Thyroid gland (tissue), 4 donors: ENCODE data around the gene PRXL2B. TPM values are rescaled to one million over a fixed set of nuclear protein-coding genes. Genes with fewer than 3 reads are reported as not detected.

Experiments
- DNase-seq, 2 donors: peaks; one replicate each; pipeline ENCODE4 v3.0.0-alpha.2; 2019
- H3K27ac ChIP-seq, 3 donors: fragments of 200-600 bp; sonication (generic); 1 replicate in 2 of 3; 2 replicates in 1 of 3; pipeline ENCODE4 v1.5.1; 2016 to 2019; ENCODE audit warnings: mild to moderate bottlenecking in 1 of 3, moderate library complexity in 1 of 3
- H3K27me3 ChIP-seq: fragments of 200-600 bp; sonication (generic); one replicate; pipeline ENCODE4 v1.5.1; 2019
- H3K36me3 ChIP-seq, 2 donors: fragments of 200-600 bp; sonication (generic); one replicate each; pipeline ENCODE4 v1.5.1; 2016 to 2019
- H3K4me1 ChIP-seq, 2 donors: fragments of 200-600 bp; sonication (generic); one replicate each; pipeline ENCODE4 v1.5.1; 2017 to 2019
- H3K4me3 ChIP-seq, 3 donors: fragments of 200-600 bp; sonication (generic); replicated peaks in 1 of 3; 1 replicate in 2 of 3; 2 replicates in 1 of 3; pipeline ENCODE4 v1.5.1; 2016; ENCODE audit warnings: mild to moderate bottlenecking in 1 of 3
- H3K9me3 ChIP-seq: fragments of 200-600 bp; sonication (generic); one replicate; pipeline ENCODE4 v1.5.1; 2017
- CTCF ChIP-seq, 6 experiments: fragments of 200-600 bp in 3 of 6; fragments of 450-650 bp in 3 of 6; sonication (generic) in 3 of 6; IDR thresholded peaks; one replicate each; pipeline ENCODE4 v1.5.1; 2016 to 2019; ENCODE audit warnings: antibody characterized with exemption in 6 of 6, mild to moderate bottlenecking in 2 of 6, inconsistent platforms in 1 of 6, moderate library complexity in 1 of 6
- POLR2A ChIP-seq, 2 donors: fragments of 450-650 bp; IDR thresholded peaks; one replicate each; pipeline ENCODE4 v1.6.1; 2017; ENCODE audit warnings: antibody characterized with exemption in 2 of 2, mild to moderate bottlenecking in 2 of 2, moderate library complexity in 1 of 2
- WGBS, 2 donors: methylation state at CpG; one replicate each; pipeline ENCODE4 v1.1.5; 2017; 5-methylcytosine and 5-hydroxymethylcytosine counted together
- intact Hi-C: fragments of 100-400 bp; cut with DNase I; formaldehyde crosslinking; loops from one replicate; pipeline ENCODE4 v1.15.1; 2023
- total RNA-seq, 4 donors: library from RNA; depleted of rRNA; stranded (reverse); fragments of >200 nt; gene quantifications; one replicate each; pipeline ENCODE4 v1.2.3, GENCODE V29; 2016

PRXL2B gene
- total RNA-seq, 4 donors from 2014 or later: 14.6 to 24.7 (median 18.0) TPM

GRCh38 chr1:2558861-2559260 lies 27.7 kb upstream of the PRXL2B start:
- intact Hi-C loops: no loop called here
- Histone ChIP-seq H3K27me3 (no peaks in the 10 kb centered on the region), H3K36me3 (no peaks in the 10 kb centered on the region), H3K27ac (no peak overlapping the region), H3K4me1 (peaks cover 9 to 24% of the 10 kb centered on the region in 2 donors), H3K9me3 (no peaks in the 10 kb centered on the region), H3K4me3 (no peak overlapping the region)
- TF ChIP-seq CTCF (IDR thresholded peaks at IDR 0.05): no peak
- no peak for TF ChIP-seq POLR2A (IDR thresholded peaks at IDR 0.05)
- no peak for DNase-seq
- WGBS, 2 donors: 90% methylated on average over 3 of the region's 6 CpGs; no CpG with 5 or more reads in 1 of the 2 donors

GRCh38 chr1:2559509-2560298 lies 26.9 kb upstream of the PRXL2B start:
- Histone ChIP-seq H3K27ac (no peak overlapping the region), H3K4me1 (peaks cover 9 to 24% of the 10 kb centered on the region in 2 donors), H3K9me3 (no peaks in the 10 kb centered on the region), H3K4me3 (no peak overlapping the region), H3K27me3 (no peaks in the 10 kb centered on the region), H3K36me3 (no peaks in the 10 kb centered on the region)
- WGBS, 2 donors: 81 to 92% methylated on average over 14 to 23 of the region's 35 CpGs
- intact Hi-C loops: no loop called here
- TF ChIP-seq POLR2A (IDR thresholded peaks at IDR 0.05) (no peak), CTCF (IDR thresholded peaks at IDR 0.05) (no peak)
- no peak for DNase-seq

GRCh38 chr1:2560299-2561073 lies 26.1 kb upstream of the PRXL2B start:
- no peaks in the 10 kb centered on the region for H3K9me3 ChIP-seq
- no peak overlapping the region for H3K4me3 ChIP-seq
- intact Hi-C loops: no loop called here
- no peaks in the 10 kb centered on the region for H3K36me3 ChIP-seq
- H3K27ac ChIP-seq: no peak overlapping the region
- H3K4me1 ChIP-seq: peaks cover 6 to 18% of the 10 kb centered on the region in 2 donors
- H3K27me3 ChIP-seq: no peaks in the 10 kb centered on the region
- no peak for TF ChIP-seq CTCF (IDR thresholded peaks at IDR 0.05)
- no peak for TF ChIP-seq POLR2A (IDR thresholded peaks at IDR 0.05)
- WGBS, 2 donors: 94% methylated on average over 9 to 15 of the region's 15 CpGs
- no peak for DNase-seq

- no peak for TF ChIP-seq POLR2A (IDR thresholded peaks at IDR 0.05)
- TF ChIP-seq CTCF (IDR thresholded peaks at IDR 0.05): no peak
- 86 to 89% methylated on average over 8 to 11 of the region's 11 CpGs for WGBS, 2 donors
- Histone ChIP-seq H3K4me3 (no peak overlapping the region), H3K27me3 (no peaks in the 10 kb centered on the region), H3K27ac (no peak overlapping the region), H3K4me1 (peaks cover 5 to 14% of the 10 kb centered on the region in 2 donors), H3K36me3 (no peaks in the 10 kb centered on the region), H3K9me3 (no peaks in the 10 kb centered on the region)
- intact Hi-C loops: no loop called here
- DNase-seq: no peak
These were observed 25.1 kb upstream of the PRXL2B start for GRCh38 chr1:2561446-2561845.
